ENCODE data around the gene C4orf50. TPM values are rescaled to one million over a fixed set of nuclear protein-coding genes. Genes with fewer than 3 reads are reported as not detected.

Gene C4orf50
- total and polyA plus RNA-seq, 2 of the 4 experiments (the other 2 are of a cell fraction), result not detected

DNA sequence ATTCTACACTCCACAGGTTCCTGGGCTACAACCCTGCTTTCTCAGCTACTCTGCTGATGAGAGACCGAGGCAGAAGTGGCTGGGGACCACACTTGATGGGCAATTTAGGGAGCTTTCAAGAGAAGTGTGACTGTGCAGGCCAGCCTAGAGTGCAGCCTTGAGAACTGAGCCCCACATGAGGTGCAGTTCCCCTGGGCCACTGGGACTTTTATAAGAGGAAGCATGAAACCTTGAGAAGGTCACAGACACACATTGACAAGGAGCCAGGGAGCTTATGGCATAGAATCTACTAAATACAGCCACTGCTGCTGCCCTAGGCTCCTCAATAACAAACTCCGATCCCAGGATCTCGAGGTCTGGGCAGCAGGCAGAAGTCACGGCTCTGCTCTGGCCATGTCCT is 13.1 kb downstream of the C4orf50 start:
- intact Hi-C loops (cut with micrococcal nuclease), result no loop called here
- WGBS, 2 experiments (ENCODE audit: extremely low coverage in 2 of 2, insufficient read length in 1 of 2), result 60% methylated on average over 3 of the region's 4 CpGs; no CpG with 5 or more reads in 1 of the 2 experiments
- Histone ChIP-seq H3K23ac (ENCODE audit: low read depth, low read length) (no peak overlapping the region), H3K56ac (ENCODE audit: extremely low read depth, insufficient read depth, low read length) (no peak overlapping the region), H3K79me1 (ENCODE audit: low read depth in 1 of 2, low read length in 2 of 2) (no peaks in the 10 kb centered on the region), H3K4me2 (ENCODE audit: low read depth, low read length) (no peak overlapping the region), H3K27ac (ENCODE audit: insufficient read depth, low read length) (no peak overlapping the region), H3K27me3 (ENCODE audit: control insufficient read depth, insufficient read depth, low read length) (no peaks in the 10 kb centered on the region), H4K5ac (ENCODE audit: low read depth, low read length) (no peak overlapping the region), H3K14ac (replicated peaks; ENCODE audit: low read depth, low read length) (no peak overlapping the region), H4K91ac (ENCODE audit: insufficient read depth, low read depth, low read length) (no peak overlapping the region), H2BK15ac (ENCODE audit: low read depth, low read length) (no peak overlapping the region), H3K9me3 (ENCODE audit: control insufficient read depth, insufficient read depth, low read length) (0 out of 2 replicates have a peak, but pooled peaks cover 3% of the 10 kb centered on the region), H3K4me1 (ENCODE audit: control insufficient read depth, insufficient read depth, low read length) (no peaks in the 10 kb centered on the region), H2AFZ (replicated peaks; ENCODE audit: low read length, poor library complexity) (no peak overlapping the region), H3K4ac (ENCODE audit: low read depth, low read length) (no peak overlapping the region), H2AK5ac (ENCODE audit: low read depth, low read length) (no peak overlapping the region), H4K20me1 (ENCODE audit: insufficient read depth, low read length) (no peaks in the 10 kb centered on the region), H4K8ac (ENCODE audit: low read depth in 2 of 2, low read length in 2 of 2) (no peak overlapping the region), H3K4me3 (ENCODE audit: insufficient read depth, low read depth, low read length) (no peak overlapping the region), H2BK5ac (ENCODE audit: low read depth, low read length, poor library complexity, severe bottlenecking) (no peak overlapping the region), H2AK9ac (replicated peaks; ENCODE audit: low read depth, low read length, poor library complexity) (no peak overlapping the region), H3K36me3 (ENCODE audit: control insufficient read depth, insufficient read depth, low read length) (no peaks in the 10 kb centered on the region), H3K9me1 (ENCODE audit: insufficient read depth, low read length) (no peaks in the 10 kb centered on the region), H2BK120ac (ENCODE audit: low read depth, low read length) (no peak overlapping the region), H3K18ac (ENCODE audit: low read depth, low read length) (no peak overlapping the region), H3K9ac (ENCODE audit: low read depth, low read length) (no peak overlapping the region), H2BK20ac (ENCODE audit: low read depth, low read length) (no peak overlapping the region)
- dilution Hi-C loops (cut with HindIII; ENCODE audit: low sequenced_read_pairs, unreplicated experiment), result no loop called here
- ChIA-PET POLR2A (ENCODE audit: unreplicated experiment) (no interaction called here), CTCF (no interaction called here)
- BruUV-seq (replicated peaks), result no TSS peak
- TF ChIP-seq BHLHE40 (IDR thresholded peaks at IDR 0.05; ENCODE audit: low read depth, low read length) (no peak), MAZ (IDR thresholded peaks at IDR 0.05; ENCODE audit: borderline replicate concordance, low read depth, low read length) (no peak), CEBPB (IDR thresholded peaks at IDR 0.05; ENCODE audit: low read depth, low read length) (no peak), CHD1 (IDR thresholded peaks at IDR 0.05; ENCODE audit: low read depth, low read length) (no peak), RCOR1 (IDR thresholded peaks at IDR 0.05; ENCODE audit: insufficient replicate concordance, low read length) (no peak), RAD21 (IDR thresholded peaks at IDR 0.05; ENCODE audit: low read length) (no peak), POLR2A (IDR thresholded peaks at IDR 0.05; ENCODE audit: low read depth, low read length) (no peak), MAFK (IDR thresholded peaks at IDR 0.05; ENCODE audit: low read depth, low read length) (no peak), MXI1 (IDR thresholded peaks at IDR 0.05; ENCODE audit: borderline replicate concordance, low read depth, low read length) (no peak)
- TF ChIP-seq, protein P1, sequence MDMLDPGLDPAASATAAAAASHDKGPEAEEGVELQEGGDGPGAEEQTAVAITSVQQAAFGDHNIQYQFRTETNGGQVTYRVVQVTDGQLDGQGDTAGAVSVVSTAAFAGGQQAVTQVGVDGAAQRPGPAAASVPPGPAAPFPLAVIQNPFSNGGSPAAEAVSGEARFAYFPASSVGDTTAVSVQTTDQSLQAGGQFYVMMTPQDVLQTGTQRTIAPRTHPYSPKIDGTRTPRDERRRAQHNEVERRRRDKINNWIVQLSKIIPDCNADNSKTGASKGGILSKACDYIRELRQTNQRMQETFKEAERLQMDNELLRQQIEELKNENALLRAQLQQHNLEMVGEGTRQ (IDR thresholded peaks at IDR 0.05; ENCODE audit: low read depth, low read length), result no peak
- TF ChIP-seq, protein P2, sequence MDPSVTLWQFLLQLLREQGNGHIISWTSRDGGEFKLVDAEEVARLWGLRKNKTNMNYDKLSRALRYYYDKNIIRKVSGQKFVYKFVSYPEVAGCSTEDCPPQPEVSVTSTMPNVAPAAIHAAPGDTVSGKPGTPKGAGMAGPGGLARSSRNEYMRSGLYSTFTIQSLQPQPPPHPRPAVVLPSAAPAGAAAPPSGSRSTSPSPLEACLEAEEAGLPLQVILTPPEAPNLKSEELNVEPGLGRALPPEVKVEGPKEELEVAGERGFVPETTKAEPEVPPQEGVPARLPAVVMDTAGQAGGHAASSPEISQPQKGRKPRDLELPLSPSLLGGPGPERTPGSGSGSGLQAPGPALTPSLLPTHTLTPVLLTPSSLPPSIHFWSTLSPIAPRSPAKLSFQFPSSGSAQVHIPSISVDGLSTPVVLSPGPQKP (IDR thresholded peaks at IDR 0.05; ENCODE audit: borderline replicate concordance, low read depth, low read length), result no peak
- ATAC-seq (ENCODE audit: low read depth) (no peak), DNase-seq (no peak)
- in situ Hi-C loops (cut with MboI; ENCODE audit: low sequenced_read_pairs), result no loop called here

Data from IMR-90 (cell line).